ENCODE data around the gene G6PC2. TPM values are rescaled to one million over a fixed set of nuclear protein-coding genes. Genes with fewer than 3 reads are reported as not detected.

G6PC2 gene
- total RNA-seq, 2 donors from 2014 or later, result 21.3 to 35.3 TPM

- Histone ChIP-seq H3K27me3 (no peaks in the 10 kb centered on the region), H3K9me3 (no peaks in the 10 kb centered on the region), H3K4me3 (no peak overlapping the region), H3K36me3 (replicated peaks in 1 of 2; ENCODE audit: insufficient read depth in 1 of 2, low read depth in 2 of 2) (no peaks in the 10 kb centered on the region), H3K27ac (no peak overlapping the region), H3K4me1 (no peaks in the 10 kb centered on the region)
- intact Hi-C loops (cut with DNase I), result loop anchor here (10.0 kb wide), 1 partner anchor 576 kb away; no protein-coding TSS in a partner anchor
- 16 to 18% methylated on average over 4 of the region's 4 CpGs for WGBS, 2 donors
- TF ChIP-seq POLR2A (IDR thresholded peaks at IDR 0.05) (no peak), CTCF (IDR thresholded peaks at IDR 0.05) (peak; percentile 28 to 69 (median 65))
- peak; percentile 35 for ATAC-seq
- DNase-seq, result no peak
These were observed 19.5 kb downstream of the G6PC2 start for GRCh38 chr2:168920504-168921157.

GRCh38 chr2:168926621-168927386 lies 25.7 kb downstream of the G6PC2 start:
- H3K4me3 ChIP-seq, result no peak overlapping the region
- no peak overlapping the region for H3K27ac ChIP-seq
- no peaks in the 10 kb centered on the region for H3K36me3 ChIP-seq (replicated peaks in 1 of 2; ENCODE audit: insufficient read depth in 1 of 2, low read depth in 2 of 2)
- no peaks in the 10 kb centered on the region for H3K9me3 ChIP-seq
- H3K4me1 ChIP-seq, result no peaks in the 10 kb centered on the region
- no peak for TF ChIP-seq CTCF (IDR thresholded peaks at IDR 0.05)
- no peak for TF ChIP-seq POLR2A (IDR thresholded peaks at IDR 0.05)
- intact Hi-C loops (cut with DNase I), result loop anchor here (10.0 kb wide), 1 partner anchor 582 kb away; no protein-coding TSS in a partner anchor
- no peak for ATAC-seq
- DNase-seq, result no peak
- no peaks in the 10 kb centered on the region for H3K27me3 ChIP-seq
- 56 to 74% methylated on average over 3 of the region's 3 CpGs for WGBS, 2 donors

GRCh38 chr2:168928113-168928831 lies 27.2 kb downstream of the G6PC2 start:
- ATAC-seq, result no peak
- H3K9me3 ChIP-seq, result no peaks in the 10 kb centered on the region
- no peaks in the 10 kb centered on the region for H3K4me1 ChIP-seq
- WGBS, 2 donors, result 63 to 77% methylated on average over 3 of the region's 3 CpGs
- H3K4me3 ChIP-seq, result no peak overlapping the region
- TF ChIP-seq POLR2A (IDR thresholded peaks at IDR 0.05), result no peak
- no peak for TF ChIP-seq CTCF (IDR thresholded peaks at IDR 0.05)
- H3K27me3 ChIP-seq, result no peaks in the 10 kb centered on the region
- DNase-seq, result no peak
- no peaks in the 10 kb centered on the region for H3K36me3 ChIP-seq (replicated peaks in 1 of 2; ENCODE audit: insufficient read depth in 1 of 2, low read depth in 2 of 2)
- H3K27ac ChIP-seq, result no peak overlapping the region
- intact Hi-C loops (cut with DNase I), result loop anchor here (10.0 kb wide), 1 partner anchor 583 kb away; no protein-coding TSS in a partner anchor

DNA sequence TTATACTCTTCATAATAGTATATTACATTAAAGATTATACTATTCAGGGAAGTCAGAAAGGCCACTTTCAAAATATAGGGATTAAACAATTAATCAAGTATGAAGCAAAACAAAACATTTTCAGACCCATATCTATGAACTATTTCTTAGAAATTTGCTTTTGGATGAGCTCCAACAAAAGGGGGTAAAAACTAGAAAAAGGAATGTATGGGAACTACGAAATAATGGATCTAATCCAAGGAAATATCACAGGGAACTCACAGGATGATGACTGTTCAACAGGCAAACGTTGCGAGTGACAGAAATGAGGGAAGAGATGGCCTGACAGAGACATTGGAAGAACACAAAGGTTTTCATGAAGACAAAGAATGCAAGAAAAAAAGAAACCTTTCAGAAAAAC lies 27.9 kb downstream of the G6PC2 start:
- intact Hi-C loops (cut with DNase I), result loop anchor here (10.0 kb wide), 1 partner anchor 584 kb away; no protein-coding TSS in a partner anchor
- ATAC-seq, result no peak
- Histone ChIP-seq H3K9me3 (no peaks in the 10 kb centered on the region), H3K4me3 (no peak overlapping the region), H3K4me1 (no peaks in the 10 kb centered on the region), H3K27me3 (no peaks in the 10 kb centered on the region), H3K27ac (no peak overlapping the region), H3K36me3 (replicated peaks in 1 of 2; ENCODE audit: insufficient read depth in 1 of 2, low read depth in 2 of 2) (no peaks in the 10 kb centered on the region)
- no peak for DNase-seq
- TF ChIP-seq POLR2A (IDR thresholded peaks at IDR 0.05), result no peak
- no peak for TF ChIP-seq CTCF (IDR thresholded peaks at IDR 0.05)
- 59% methylated on average over 3 of the region's 3 CpGs for WGBS, 2 donors
